Caco-2 (cell line): ENCODE results near the gene EXOC7. TPM values are rescaled to one million over a fixed set of nuclear protein-coding genes. Genes with fewer than 3 reads are reported as not detected.

Source experiments
- BruUV-seq: library from RNA; stranded (reverse); fragments of 400-500 nt; replicated peaks from 2 replicates; lab custom pipeline; 2021; lab: Mats Ljungman, UMichigan
- CTCF ChIA-PET: fragments of 300-600 bp; sonication (Branson Sonifier 250); formaldehyde crosslinking; loops from one replicate; lab custom pipeline; 2022; ENCODE audit warnings: antibody characterized with exemption; lab: Charles Lee
- POLR2A ChIA-PET: fragments of 300-600 bp; sonication (Branson Sonifier 250); formaldehyde crosslinking; loops from one replicate; lab custom pipeline; 2022; ENCODE audit warnings: antibody characterized with exemption; lab: Charles Lee
- DNase-seq, 2 experiments: peaks; one replicate each; pipeline versions ENCODE4 v3.0.0 to v3.0.0-alpha.2; 2020 to 2022
- H3K27me3 ChIP-seq: replicated peaks from 2 replicates; pipeline ENCODE4 v1.6.0; 2011; ENCODE audit warnings: low read length; ENCODE audit not compliant: control insufficient read depth, insufficient read depth
- H3K36me3 ChIP-seq: 2 replicates; pipeline ENCODE4 v1.5.1; 2011; ENCODE audit warnings: low read length; ENCODE audit not compliant: control insufficient read depth, insufficient read depth
- H3K4me1 ChIP-seq: fragments of 250-450 bp; sonication (Bioruptor Pico); 2 replicates; pipeline ENCODE4 v1.5.1; 2020; ENCODE audit warnings: mild to moderate bottlenecking
- H3K4me3 ChIP-seq: 2 replicates; pipeline ENCODE4 v1.5.1; 2011; ENCODE audit warnings: low read depth, mild to moderate bottlenecking, control low read depth, low read length
- H3K9me3 ChIP-seq: fragments of 250-450 bp; sonication (Bioruptor Pico); 2 replicates; pipeline ENCODE4 v1.5.1; 2020; ENCODE audit warnings: mild to moderate bottlenecking, moderate library complexity
- H3K27ac Mint-ChIP-seq: one replicate; pipeline ENCODE4 v1.8.0; 2022; ENCODE audit warnings: mixed read lengths; ENCODE audit not compliant: unreplicated experiment
- H3K27me3 Mint-ChIP-seq: one replicate; pipeline ENCODE4 v1.8.0; 2022; ENCODE audit warnings: mixed read lengths; ENCODE audit not compliant: insufficient read depth, unreplicated experiment
- H3K36me3 Mint-ChIP-seq: one replicate; pipeline ENCODE4 v1.8.0; 2022; ENCODE audit warnings: mild to moderate bottlenecking, mixed read lengths; ENCODE audit not compliant: insufficient read depth, unreplicated experiment
- H3K4me1 Mint-ChIP-seq: one replicate; pipeline ENCODE4 v1.8.0; 2022; ENCODE audit warnings: low read depth, mixed read lengths; ENCODE audit not compliant: unreplicated experiment
- H3K4me3 Mint-ChIP-seq: one replicate; pipeline ENCODE4 v1.8.0; 2022; ENCODE audit warnings: mild to moderate bottlenecking, moderate library complexity, mixed read lengths; ENCODE audit not compliant: unreplicated experiment
- H3K9me3 Mint-ChIP-seq: one replicate; pipeline ENCODE4 v1.8.0; 2022; ENCODE audit warnings: mixed read lengths; ENCODE audit not compliant: unreplicated experiment
- intact Hi-C: fragments of 100-400 bp; cut with micrococcal nuclease; formaldehyde crosslinking; loops from one replicate; pipeline ENCODE4 v1.10.0; 2022; ENCODE audit not compliant: unreplicated experiment
- total RNA-seq: library from RNA; stranded (reverse); gene quantifications from 2 replicates; pipeline ENCODE4 v1.2.3, GENCODE V29; 2022
- TF ChIP-seq, protein P1 (sequence below), 2 experiments: fragments of 200-600 bp in 1 of 2; IDR thresholded peaks; 1 replicate in 1 of 2; 2 replicates in 1 of 2; pipeline versions ENCODE4 v1.5.1 to v1.8.0; 2011 to 2022; ENCODE audit warnings: antibody characterized with exemption in 1 of 2, control low read depth in 1 of 2, inconsistent platforms in 1 of 2, low read depth in 1 of 2, low read length in 1 of 2, mild to moderate bottlenecking in 1 of 2, moderate library complexity in 1 of 2; ENCODE audit not compliant: insufficient read depth in 1 of 2, severe bottlenecking in 1 of 2, unreplicated experiment in 1 of 2

EXOC7 gene
- total RNA-seq, 1 experiment from 2014 or later, result 205 TPM

DNA sequence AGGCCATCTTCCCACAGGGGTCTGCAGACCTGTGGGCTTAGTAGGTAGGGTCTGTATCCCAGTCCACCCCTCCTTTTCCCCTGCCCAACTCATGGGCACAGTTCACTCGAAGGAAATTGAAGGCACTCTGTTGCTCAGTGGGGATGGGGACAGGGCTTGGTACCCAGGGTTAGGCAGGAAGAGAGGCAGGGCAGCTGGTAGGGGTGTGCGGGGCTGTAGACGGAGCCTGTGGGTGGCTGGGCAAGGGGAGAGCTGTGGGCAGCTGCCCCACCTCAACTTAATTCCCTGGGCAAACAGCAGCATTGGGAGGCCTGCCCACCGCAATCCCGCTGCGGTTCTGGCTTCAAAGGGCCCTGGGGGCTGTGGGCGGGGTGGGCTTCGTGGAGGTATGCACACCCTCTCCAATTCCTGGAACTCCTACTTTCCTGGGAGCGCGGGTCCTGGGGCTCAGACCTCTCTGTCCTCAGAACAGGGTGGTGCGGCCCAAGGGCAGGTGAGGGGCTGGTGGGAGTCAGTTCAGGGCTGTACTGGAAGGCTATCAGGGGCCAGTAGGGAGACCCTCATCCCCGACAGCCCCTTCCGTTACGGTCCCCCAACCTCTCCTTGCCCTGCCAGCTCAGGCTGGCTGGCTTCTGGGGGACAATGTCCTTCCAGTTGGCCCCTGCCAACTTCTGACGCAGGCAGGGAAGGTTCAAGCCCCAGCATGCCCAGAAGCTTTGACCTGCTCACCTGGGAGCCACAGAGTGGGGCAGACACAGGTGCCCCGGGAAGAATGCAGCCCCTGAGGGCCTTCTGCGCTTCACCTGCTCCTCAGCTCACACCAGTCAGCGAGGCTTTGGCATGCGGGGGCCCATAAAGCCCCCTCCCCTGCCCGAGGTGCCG is 28.3 kb upstream of the EXOC7 start:
- Mint-ChIP-seq H3K27me3 (no peaks in the 10 kb centered on the region), H3K4me1 (peaks cover 64% of the 10 kb centered on the region), H3K36me3 (peaks cover 6% of the 10 kb centered on the region), H3K4me3 (peak overlapping the region; percentile 52), H3K27ac (peak overlapping the region; percentile 85), H3K9me3 (no peaks in the 10 kb centered on the region)
- TF ChIP-seq, protein P1, sequence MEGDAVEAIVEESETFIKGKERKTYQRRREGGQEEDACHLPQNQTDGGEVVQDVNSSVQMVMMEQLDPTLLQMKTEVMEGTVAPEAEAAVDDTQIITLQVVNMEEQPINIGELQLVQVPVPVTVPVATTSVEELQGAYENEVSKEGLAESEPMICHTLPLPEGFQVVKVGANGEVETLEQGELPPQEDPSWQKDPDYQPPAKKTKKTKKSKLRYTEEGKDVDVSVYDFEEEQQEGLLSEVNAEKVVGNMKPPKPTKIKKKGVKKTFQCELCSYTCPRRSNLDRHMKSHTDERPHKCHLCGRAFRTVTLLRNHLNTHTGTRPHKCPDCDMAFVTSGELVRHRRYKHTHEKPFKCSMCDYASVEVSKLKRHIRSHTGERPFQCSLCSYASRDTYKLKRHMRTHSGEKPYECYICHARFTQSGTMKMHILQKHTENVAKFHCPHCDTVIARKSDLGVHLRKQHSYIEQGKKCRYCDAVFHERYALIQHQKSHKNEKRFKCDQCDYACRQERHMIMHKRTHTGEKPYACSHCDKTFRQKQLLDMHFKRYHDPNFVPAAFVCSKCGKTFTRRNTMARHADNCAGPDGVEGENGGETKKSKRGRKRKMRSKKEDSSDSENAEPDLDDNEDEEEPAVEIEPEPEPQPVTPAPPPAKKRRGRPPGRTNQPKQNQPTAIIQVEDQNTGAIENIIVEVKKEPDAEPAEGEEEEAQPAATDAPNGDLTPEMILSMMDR (IDR thresholded peaks at IDR 0.05; ENCODE audit: insufficient read depth in 1 of 2, low read depth in 1 of 2, low read length in 1 of 2, severe bottlenecking in 1 of 2, unreplicated experiment in 1 of 2), result no peak
- Histone ChIP-seq H3K9me3 (no peaks in the 10 kb centered on the region), H3K27me3 (no peaks in the 10 kb centered on the region), H3K4me1 (peaks cover 68% of the 10 kb centered on the region), H3K4me3 (peak overlapping the region; percentile 21), H3K36me3 (no peaks in the 10 kb centered on the region)
- peak in 1 of 2 experiments; percentile 40 for DNase-seq
- ChIA-PET CTCF (interaction anchor here (0.7 to 2.4 kb wide), 16 partner anchors 10 to 254 kb away, joined by 3 to 57 read pairs (median 8); partner anchors contain the start of genes EXOC7 and FOXJ1), POLR2A (interaction anchor here (0.6 to 2.5 kb wide), 6 partner anchors 11 to 352 kb away, joined by 3 to 31 read pairs (median 6); partner anchors contain the start of genes EXOC7 and FOXJ1)
- intact Hi-C loops, result loop anchor here (1.0 to 2.0 kb wide), 3 partner anchors 9 to 25 kb away; partner anchors contain the start of gene FOXJ1
- TSS peak; percentile 52 for BruUV-seq

DNA sequence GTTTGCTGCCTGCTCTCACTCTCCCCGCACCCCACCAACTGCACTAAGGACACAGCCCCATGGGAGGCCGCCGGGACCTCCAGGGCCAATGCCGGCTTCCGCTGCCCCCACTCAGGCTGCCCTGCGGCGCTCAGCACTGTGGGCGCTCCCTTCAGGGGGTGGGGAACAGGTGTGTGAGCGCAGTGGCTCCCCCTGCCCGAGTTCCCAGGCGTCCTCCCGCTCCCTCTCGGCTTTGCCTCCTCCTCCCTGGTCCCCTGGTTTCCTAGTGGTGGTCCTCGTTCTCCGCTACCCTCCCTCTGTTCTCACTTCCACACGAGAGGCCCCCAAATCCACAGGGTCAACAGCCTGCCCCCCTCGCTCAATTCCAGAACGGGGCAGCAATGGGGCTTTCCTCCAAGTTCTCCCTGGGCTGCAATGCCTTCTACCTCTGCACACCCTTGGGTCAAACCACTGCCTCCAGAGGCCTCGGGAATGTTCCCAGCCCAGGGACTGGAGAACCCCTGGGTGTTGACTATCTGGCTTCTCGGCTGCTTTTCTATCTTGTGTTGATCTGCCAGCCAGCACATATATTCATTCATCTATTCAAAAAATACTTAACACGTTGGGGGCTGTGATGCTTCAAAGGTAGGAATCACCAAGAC is 27.6 kb upstream of the EXOC7 start:
- Histone ChIP-seq H3K4me3 (no peak overlapping the region), H3K36me3 (no peaks in the 10 kb centered on the region), H3K9me3 (no peaks in the 10 kb centered on the region), H3K27me3 (no peaks in the 10 kb centered on the region), H3K4me1 (peaks cover 61% of the 10 kb centered on the region)
- ChIA-PET CTCF (no interaction called here), POLR2A (no interaction called here)
- Mint-ChIP-seq H3K36me3 (peaks cover 6% of the 10 kb centered on the region), H3K27me3 (no peaks in the 10 kb centered on the region), H3K9me3 (no peaks in the 10 kb centered on the region), H3K27ac (peak overlapping the region; percentile 85), H3K4me1 (peaks cover 60% of the 10 kb centered on the region), H3K4me3 (peak overlapping the region; percentile 52)
- intact Hi-C loops, result no loop called here
- DNase-seq, result peak in 1 of 2 experiments; percentile 22
- no TSS peak for BruUV-seq
- TF ChIP-seq, protein P1 (IDR thresholded peaks at IDR 0.05; ENCODE audit: insufficient read depth in 1 of 2, low read depth in 1 of 2, low read length in 1 of 2, severe bottlenecking in 1 of 2, unreplicated experiment in 1 of 2), result no peak

DNA sequence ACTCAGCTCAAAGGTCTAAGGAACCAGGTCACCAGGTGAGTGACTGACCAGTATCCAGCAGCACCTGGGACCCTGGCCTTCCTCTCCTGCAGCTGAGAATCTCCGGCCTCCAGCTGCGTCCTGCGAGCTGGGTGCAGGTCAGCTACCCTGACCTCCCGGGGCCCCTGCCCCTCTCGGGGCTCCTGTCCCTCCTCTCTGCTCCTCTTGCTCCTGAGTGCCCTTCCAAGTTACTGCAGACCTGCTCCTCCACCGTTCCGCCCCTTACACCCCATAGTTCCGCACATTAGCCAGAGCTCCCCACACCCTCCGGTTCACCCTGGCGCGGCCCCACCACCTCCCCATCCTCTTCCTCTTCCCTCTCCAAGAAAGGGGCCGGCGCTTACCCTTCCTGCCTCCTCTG is 26.9 kb upstream of the EXOC7 start:
- peaks cover 55% of the 10 kb centered on the region for H3K4me1 ChIP-seq
- CTCF ChIA-PET, result interaction anchor here (0.5 to 0.8 kb wide), 4 partner anchors 16 to 116 kb away, joined by 3 to 4 read pairs (median 3); no protein-coding TSS in a partner anchor
- no TSS peak for BruUV-seq
- no peaks in the 10 kb centered on the region for H3K36me3 ChIP-seq
- H3K9me3 ChIP-seq, result no peaks in the 10 kb centered on the region
- peak in 1 of 2 experiments; percentile 20 for DNase-seq
- no peak overlapping the region for H3K4me3 ChIP-seq
- POLR2A ChIA-PET, result no interaction called here
- TF ChIP-seq, protein P1 (IDR thresholded peaks at IDR 0.05; ENCODE audit: insufficient read depth in 1 of 2, low read depth in 1 of 2, low read length in 1 of 2, severe bottlenecking in 1 of 2, unreplicated experiment in 1 of 2), result no peak
- no peak overlapping the region for H3K4me3 Mint-ChIP-seq
- H3K27me3 ChIP-seq, result no peaks in the 10 kb centered on the region
- H3K4me1 Mint-ChIP-seq, result peaks cover 55% of the 10 kb centered on the region
- peaks cover 6% of the 10 kb centered on the region for H3K36me3 Mint-ChIP-seq
- intact Hi-C loops, result no loop called here
- no peaks in the 10 kb centered on the region for H3K27me3 Mint-ChIP-seq
- H3K27ac Mint-ChIP-seq, result peak overlapping the region; percentile 85
- no peaks in the 10 kb centered on the region for H3K9me3 Mint-ChIP-seq
